Iris pigment epithelial cell (primary cell): Measurements from ENCODE around the gene SH3BP5L.
A peak's percentile ranks its signal among the peaks of the same experiment; 100 is the strongest.

ENCODE experiments used
- DNase-seq: peaks from one replicate; pipeline ENCODE4 v3.0.0-alpha.2; 2011; ENCODE audit warnings: low read depth

Gene SH3BP5L

GRCh38 chr1:248825909-248826760 is at the start of gene SH3BP5L:
SH3BP5L (minus strand) TSS chr1:248825915; CDS start chr1:248824935, 980 bp downstream.
- DNase-seq = peak; percentile 97

- DNase-seq = no peak
Observed at GRCh38 chr1:248873993-248874533, 48.3 kb upstream of the SH3BP5L start.

GRCh38 chr1:248873409-248873992 is 47.8 kb upstream of the SH3BP5L start:
- peak; percentile 90 for DNase-seq

- peak; percentile 68 for DNase-seq
Observed at GRCh38 chr1:248872752-248873408, 47.2 kb upstream of the SH3BP5L start.

- DNase-seq = no peak
Observed at GRCh38 chr1:248871837-248872401, 46.2 kb upstream of the SH3BP5L start.

GRCh38 chr1:248862998-248863881 is 37.5 kb upstream of the SH3BP5L start:
- DNase-seq = peak; percentile 57

GRCh38 chr1:248862695-248862997 is 36.9 kb upstream of the SH3BP5L start:
- no peak for DNase-seq

- DNase-seq = no peak
Observed at GRCh38 chr1:248861616-248862015, 35.9 kb upstream of the SH3BP5L start.

GRCh38 chr1:248860007-248860406 is 34.3 kb upstream of the SH3BP5L start:
- no peak for DNase-seq

- peak; percentile 97 for DNase-seq
Observed at GRCh38 chr1:248858891-248859889, 33.5 kb upstream of the SH3BP5L start, which contains the start of gene ZNF692. ZNF692 (minus strand) TSS chr1:248859085; CDS start chr1:248858309, 776 bp downstream.

- peak; percentile 64 for DNase-seq
Observed at GRCh38 chr1:248858096-248858890, 32.6 kb upstream of the SH3BP5L start.

- no peak for DNase-seq
Observed at GRCh38 chr1:248857749-248858095, 32.0 kb upstream of the SH3BP5L start.

- DNase-seq = no peak
Observed at GRCh38 chr1:248857201-248857600, 31.5 kb upstream of the SH3BP5L start.

GRCh38 chr1:248856176-248856575 is 30.5 kb upstream of the SH3BP5L start:
- no peak for DNase-seq

GRCh38 chr1:248855580-248855979 is 29.9 kb upstream of the SH3BP5L start:
- DNase-seq = no peak

GRCh38 chr1:248853663-248854375 is 28.1 kb upstream of the SH3BP5L start:
- DNase-seq = no peak

- DNase-seq = no peak
Observed at GRCh38 chr1:248852481-248853405, 27.0 kb upstream of the SH3BP5L start.

- no peak for DNase-seq
Observed at GRCh38 chr1:248851390-248851789, 25.7 kb upstream of the SH3BP5L start.
